OCI-LY3 (cell line): Measurements from ENCODE around the gene SMPDL3A.

Source experiments
- CTCF ChIP-seq: fragments of 200-600, 300-600 bp; sonication (generic); IDR thresholded peaks from 2 replicates; pipeline ENCODE4 v1.5.1; 2014; ENCODE audit warnings: antibody characterized with exemption, low read length, low read depth
- EZH2phosphoT487 ChIP-seq: fragments of 200-600 bp; shearing (Covaris generic); IDR thresholded peaks from 2 replicates; pipeline ENCODE4 v1.6.1; 2018; ENCODE audit warnings: antibody characterized with exemption, mixed run types, low read depth

DNA sequence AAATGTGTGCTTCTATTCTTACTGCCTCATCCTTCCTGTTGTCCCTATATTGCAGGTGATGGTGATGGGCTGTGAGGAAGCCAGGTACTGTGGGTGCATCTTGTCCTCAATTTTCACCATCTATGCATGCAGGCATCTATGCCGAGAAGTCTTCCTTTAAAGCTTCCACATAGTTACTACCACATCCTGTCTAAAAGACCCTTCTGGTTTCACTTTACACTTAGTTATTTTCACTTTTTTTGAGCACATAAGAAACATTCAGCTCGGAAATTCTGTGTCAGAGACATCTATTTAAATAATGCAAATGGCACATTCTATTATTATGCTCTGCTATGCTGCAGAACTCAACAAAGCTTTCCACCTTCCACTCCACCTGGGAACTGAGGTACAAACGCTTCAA is 37.7 kb upstream of the SMPDL3A start:
- no peak for TF ChIP-seq CTCF
- no peak for TF ChIP-seq EZH2phosphoT487
